H1 (cell line): ENCODE measurements around the gene KCNA5.

Experiments
- RAD21 ChIP-seq, 2 experiments: IDR thresholded peaks in 1 of 2; conservative IDR thresholded peaks in 1 of 2; 2 replicates each; pipeline ENCODE4 v1.6.1; 2011; ENCODE audit warnings: low read depth in 2 of 2, low read length in 2 of 2, improper control_type of control experiment in 1 of 2, inconsistent platforms in 1 of 2, mild to moderate bottlenecking in 1 of 2, moderate library complexity in 1 of 2
- SAP30 ChIP-seq: fragments of 300-600 bp; sonication (generic); IDR thresholded peaks from 2 replicates; pipeline ENCODE4 v1.7.1; 2012; ENCODE audit warnings: low read length, moderate library complexity, mild to moderate bottlenecking, inconsistent platforms; ENCODE audit not compliant: insufficient read depth, insufficient replicate concordance

GRCh38 chr12:5017638-5018348 is 25.9 kb upstream of the KCNA5 start:
- TF ChIP-seq SAP30 (no peak), RAD21 (IDR thresholded peaks at IDR 0.05 in 1 of 2, conservative IDR thresholded peaks at IDR 0.05 in 1 of 2; ENCODE audit: low read depth in 2 of 2, low read length in 2 of 2) (no peak)
